T-cell (primary cell): Measurements from ENCODE around the gene LDHAL6A. TPM values are rescaled to one million over a fixed set of nuclear protein-coding genes. Genes with fewer than 3 reads are reported as not detected.

Experiments
- ATAC-seq, 4 experiments: fragments of 200-7000 bp in 3 of 4; fragments of 150-1000 bp in 1 of 4; cut with Tn5 transposase; replicated peaks in 1 of 4; 1 replicate in 3 of 4; 2 replicates in 1 of 4; pipeline ENCODE4 v1.10.0; 2021; ENCODE audit warnings: moderate library complexity in 3 of 4, mild to moderate bottlenecking in 2 of 4, moderate number of reproducible peaks in 1 of 4
- CTCF ChIA-PET, 2 donors: fragments of 300-600 bp; sonication (Branson Sonifier 250); formaldehyde crosslinking; loops; one replicate each; lab custom pipeline; 2022; ENCODE audit warnings: antibody characterized with exemption in 2 of 2; lab: Charles Lee
- POLR2A ChIA-PET, 2 donors: fragments of 300-600 bp; sonication (Branson Sonifier 250); formaldehyde crosslinking; loops; one replicate each; lab custom pipeline; 2022; ENCODE audit warnings: antibody characterized with exemption in 2 of 2; lab: Charles Lee
- DNase-seq, 35 experiments: peaks; one replicate each; pipeline versions ENCODE4 v3.0.0 to v3.0.0-alpha.2; 2013 to 2023
- H3K27ac ChIP-seq: one replicate; pipeline ENCODE4 v1.5.1; 2013; ENCODE audit warnings: low read length
- H3K27me3 ChIP-seq, 2 experiments: replicated peaks in 1 of 2; 1 replicate in 1 of 2; 2 replicates in 1 of 2; pipeline versions ENCODE4 v1.6.1 to v1.7.0; 2013; ENCODE audit warnings: low read length in 1 of 2, mixed read lengths in 1 of 2; ENCODE audit not compliant: control insufficient read depth in 2 of 2, insufficient read depth in 2 of 2; ENCODE audit errors: extremely low read depth in 1 of 2
- H3K36me3 ChIP-seq, 2 donors: 1 replicate in 1 of 2; 2 replicates in 1 of 2; pipeline versions ENCODE4 v1.6.1 to v1.7.0; 2013; ENCODE audit warnings: low read length in 1 of 2; ENCODE audit not compliant: control insufficient read depth in 2 of 2, insufficient read depth in 1 of 2; ENCODE audit errors: extremely low read depth in 1 of 2
- H3K4me1 ChIP-seq, 2 experiments: 1 replicate in 1 of 2; 2 replicates in 1 of 2; pipeline versions ENCODE4 v1.6.1 to v1.7.0; 2013; ENCODE audit warnings: low read length in 2 of 2, mixed read lengths in 1 of 2; ENCODE audit not compliant: insufficient read depth in 2 of 2, control insufficient read depth in 1 of 2; ENCODE audit errors: extremely low read depth in 1 of 2
- H3K4me3 ChIP-seq, 2 donors: 1 replicate in 1 of 2; 2 replicates in 1 of 2; pipeline versions ENCODE4 v1.5.1 to v1.7.0; 2013; ENCODE audit warnings: mild to moderate bottlenecking in 2 of 2, low read length in 1 of 2, moderate library complexity in 1 of 2; ENCODE audit not compliant: control insufficient read depth in 1 of 2; ENCODE audit errors: extremely low read depth in 1 of 2
- H3K9me3 ChIP-seq: 2 replicates; pipeline ENCODE4 v1.7.0; 2013
- H3K27ac Mint-ChIP-seq, 2 donors: one replicate each; pipeline ENCODE4 v1.8.0; 2020 to 2021; ENCODE audit warnings: mild to moderate bottlenecking in 2 of 2, mixed read lengths in 2 of 2
- H3K27me3 Mint-ChIP-seq, 2 donors: one replicate each; pipeline ENCODE4 v1.8.0; 2021 to 2022; ENCODE audit warnings: mixed read lengths in 2 of 2
- H3K36me3 Mint-ChIP-seq: one replicate; pipeline ENCODE4 v1.8.0; 2021; ENCODE audit warnings: mixed read lengths
- H3K4me1 Mint-ChIP-seq, 3 donors: one replicate each; pipeline ENCODE4 v1.8.0; 2020 to 2022; ENCODE audit warnings: mixed read lengths in 3 of 3, mild to moderate bottlenecking in 1 of 3
- H3K4me3 Mint-ChIP-seq, 3 donors: one replicate each; pipeline ENCODE4 v1.8.0; 2020 to 2022; ENCODE audit warnings: mild to moderate bottlenecking in 3 of 3, mixed read lengths in 3 of 3, moderate library complexity in 3 of 3
- H3K9me3 Mint-ChIP-seq, 3 donors: one replicate each; pipeline ENCODE4 v1.8.0; 2020 to 2022; ENCODE audit warnings: mixed read lengths in 3 of 3
- WGBS: methylation state at CpG from one replicate; pipeline ENCODE4 v1.1.5; 2013; ENCODE audit warnings: missing lambda C conversion rate; ENCODE audit not compliant: insufficient coverage; 5-methylcytosine and 5-hydroxymethylcytosine counted together
- total RNA-seq, 35 experiments: library from RNA in 6 of 35; stranded (reverse) in 6 of 35; fragments of 120-200 nt in 1 of 35; gene quantifications; one replicate each; pipeline versions ENCODE4 v1.2.1 to v1.2.4 and lab custom pipeline; 2013 to 2026

The LDHAL6A gene
- total RNA-seq, 5 donors from 2014 or later (not counting 1 experiment from before 2014, with no cell fraction given), result 0.46 TPM; not detected in 4

DNA sequence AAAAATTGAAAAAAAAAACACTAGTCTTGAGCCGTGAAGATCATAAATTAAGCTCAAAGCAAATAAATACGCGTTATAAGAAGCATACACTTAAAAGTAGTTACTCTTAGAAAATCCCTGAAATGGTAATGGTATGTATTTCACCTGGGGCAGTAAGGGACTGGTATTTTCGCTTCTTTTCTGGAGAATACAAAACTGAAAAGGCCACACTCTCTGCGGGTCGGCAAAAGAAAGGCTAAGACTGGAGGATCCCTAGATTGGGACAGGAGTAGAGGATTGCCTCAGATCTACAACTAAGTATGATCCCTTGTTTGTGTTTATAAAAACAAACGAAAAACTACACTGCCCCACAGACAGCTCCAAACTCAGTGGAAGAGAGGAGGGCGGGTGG is 70.5 kb downstream of the LDHAL6A start:
- H3K36me3 Mint-ChIP-seq, result peaks cover 25% of the 10 kb centered on the region
- no peaks in the 10 kb centered on the region for H3K9me3 ChIP-seq
- DNase-seq (no peak), ATAC-seq (no peak)
- H3K4me1 Mint-ChIP-seq, result peaks cover 56 to 59% (median 57%) of the 10 kb centered on the region in 3 donors
- no CpG with 5 or more reads among the region's 8 CpGs for WGBS
- peak overlapping the region; percentile 97 to 100 (median 100) for H3K4me3 Mint-ChIP-seq
- peak overlapping the region; percentile 100 for H3K27ac ChIP-seq
- H3K9me3 Mint-ChIP-seq, result no peaks in the 10 kb centered on the region
- peak overlapping the region; percentile 100 for H3K27ac Mint-ChIP-seq
- ChIA-PET CTCF (interaction anchor here (0.6 to 2.0 kb wide), 6 partner anchors 12 to 420 kb away, joined by 3 to 11 read pairs (median 4); partner anchors contain the start of genes SAAL1 (in 1 of the 2) and SPTY2D1 (in 1 of the 2)), POLR2A (interaction anchor here (0.6 to 2.6 kb wide), 14 partner anchors 22 to 513 kb away, joined by 3 to 20 read pairs (median 4); partner anchors contain the start of genes LDHA (in 2 of the 2), HPS5 (in 1 of the 2) and SPTY2D1 (in 1 of the 2))
- H3K27me3 ChIP-seq, result no peaks in the 10 kb centered on the region
- H3K27me3 Mint-ChIP-seq, result peaks cover 0 to 2% of the 10 kb centered on the region in 2 donors
- peaks cover 3 to 21% of the 10 kb centered on the region in 2 donors for H3K36me3 ChIP-seq
- peaks cover 10 to 24% of the 10 kb centered on the region in 2 experiments for H3K4me1 ChIP-seq
- H3K4me3 ChIP-seq, result peak overlapping the region; percentile 84 to 94

DNA sequence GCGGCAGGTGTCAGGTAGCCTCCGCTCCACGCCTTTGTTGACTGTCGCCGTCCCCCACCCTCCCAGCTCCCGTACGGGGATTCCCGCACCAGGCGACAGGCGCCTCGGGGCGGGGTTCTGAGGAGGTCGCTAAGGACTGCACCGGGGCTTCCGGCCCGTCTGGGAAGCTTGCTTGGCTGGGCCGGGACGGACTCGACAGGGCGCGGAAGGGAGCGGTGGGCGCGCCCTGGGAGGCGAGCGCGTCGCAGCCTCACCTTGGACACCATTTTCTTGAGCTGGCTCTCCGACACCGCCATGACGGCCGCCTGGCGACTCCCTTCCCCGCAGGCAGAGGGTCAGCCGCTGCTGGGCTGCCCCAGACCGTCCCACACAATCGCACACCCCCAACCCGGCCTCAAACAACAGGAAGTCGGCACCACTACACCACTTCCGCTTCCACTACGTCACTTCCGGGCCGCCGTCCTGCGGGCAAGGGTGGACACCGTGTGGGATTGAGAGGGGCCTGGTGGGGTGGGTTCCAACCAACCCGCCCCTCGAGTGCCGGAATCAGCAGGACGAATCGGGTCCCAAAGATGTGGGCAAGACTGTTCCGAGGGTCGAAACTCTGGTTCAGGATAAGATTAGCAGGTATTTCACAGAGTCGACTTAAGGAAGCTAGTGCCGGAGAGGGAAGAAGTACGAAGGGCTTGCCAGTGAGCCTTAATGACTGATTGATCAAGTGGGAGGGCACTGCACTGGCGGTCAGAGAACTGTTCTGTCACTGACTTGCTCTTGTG is 71.1 kb downstream of the LDHAL6A start, which contains the start of gene TSG101:
TSS of gene TSG101 (minus strand) at position 422 of the 776 bp plus-strand sequence. CDS start at position 296, 126 bp downstream.
- peaks cover 25% of the 10 kb centered on the region for H3K36me3 Mint-ChIP-seq
- H3K4me1 Mint-ChIP-seq, result peaks cover 54 to 59% (median 56%) of the 10 kb centered on the region in 3 donors
- H3K9me3 Mint-ChIP-seq, result no peaks in the 10 kb centered on the region
- Histone ChIP-seq H3K4me1 (peaks cover 10 to 24% of the 10 kb centered on the region in 2 experiments), H3K4me3 (peak within 1 kb of the TSS; percentile 84 to 94), H3K27me3 (no peaks in the 10 kb centered on the region), H3K9me3 (no peaks in the 10 kb centered on the region), H3K27ac (peak within 1 kb of the TSS; percentile 100), H3K36me3 (peaks cover 3 to 21% of the 10 kb centered on the region in 2 donors)
- ChIA-PET POLR2A (interaction anchor here (0.6 to 2.6 kb wide), 15 partner anchors 22 to 513 kb away, joined by 3 to 20 read pairs (median 6); partner anchors contain the start of genes LDHA (in 2 of the 2), HPS5 (in 1 of the 2) and SPTY2D1 (in 1 of the 2)), CTCF (interaction anchor here (0.6 to 2.0 kb wide), 8 partner anchors 12 to 420 kb away, joined by 3 to 11 read pairs (median 4); partner anchors contain the start of genes SAAL1 (in 1 of the 2), SPTY2D1 (in 1 of the 2) and UEVLD (in 1 of the 2))
- peak within 1 kb of the TSS; percentile 97 to 100 (median 100) for H3K4me3 Mint-ChIP-seq
- peaks cover 0 to 2% of the 10 kb centered on the region in 2 donors for H3K27me3 Mint-ChIP-seq
- peak; percentile 82 to 95 (median 89) for DNase-seq
- under 1% methylated on average over 47 of the region's 57 CpGs for WGBS
- ATAC-seq, result peak; percentile 89 to 91 (median 90)
- H3K27ac Mint-ChIP-seq, result peak within 1 kb of the TSS; percentile 100

DNA sequence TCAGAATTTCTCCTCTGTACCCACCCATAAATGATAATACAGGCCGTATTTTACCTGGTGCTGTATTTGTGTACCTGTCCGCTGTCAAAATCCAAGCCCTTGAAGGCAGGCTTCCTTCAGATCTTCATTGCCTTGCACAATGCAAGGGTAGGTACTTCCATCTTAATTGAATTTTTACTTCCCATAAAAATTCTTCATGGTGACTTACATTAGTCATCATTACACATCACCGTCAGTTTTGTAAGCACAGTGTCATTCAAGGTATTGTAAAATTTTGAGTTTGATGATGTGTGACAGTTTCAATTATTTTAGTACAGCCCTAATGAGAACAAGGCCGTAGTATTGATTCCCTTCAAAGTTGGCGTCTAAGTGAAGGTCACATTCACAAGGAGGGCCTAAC is 71.9 kb downstream of the LDHAL6A start:
- Mint-ChIP-seq H3K27ac (peak overlapping the region; percentile 100), H3K27me3 (peaks cover 0 to 2% of the 10 kb centered on the region in 2 donors), H3K36me3 (peaks cover 17% of the 10 kb centered on the region), H3K4me1 (peaks cover 46 to 51% (median 48%) of the 10 kb centered on the region in 3 donors), H3K4me3 (peak overlapping the region; percentile 97 to 100 (median 100)), H3K9me3 (no peaks in the 10 kb centered on the region)
- Histone ChIP-seq H3K27ac (peak overlapping the region; percentile 100), H3K9me3 (no peaks in the 10 kb centered on the region), H3K4me3 (peak overlapping the region; percentile 84 to 94), H3K36me3 (peaks cover 3 to 14% of the 10 kb centered on the region in 2 donors), H3K4me1 (peaks cover 9 to 24% of the 10 kb centered on the region in 2 experiments), H3K27me3 (no peaks in the 10 kb centered on the region)
- WGBS, result no CpG with 5 or more reads among the region's 5 CpGs
- DNase-seq (peak in 2 of 35 experiments; percentile 16 to 37), ATAC-seq (no peak)
- ChIA-PET CTCF (interaction anchor here in 1 of 2 donors (0.6 to 2.0 kb wide), 4 partner anchors 13 to 225 kb away, joined by 5 to 11 read pairs (median 6); partner anchors contain the start of genes SPTY2D1 and UEVLD), POLR2A (interaction anchor here (0.7 to 2.6 kb wide), 7 partner anchors 33 to 206 kb away, joined by 3 to 20 read pairs (median 8); partner anchors contain the start of genes LDHA (in 2 of the 2), HPS5 (in 1 of the 2) and SPTY2D1 (in 1 of the 2))

Other genes starting within 250 kb of the LDHAL6A start
- under 1 TPM in 3 of 5 donors, not detected in 2; 0.54 to 0.93 (median 0.63) TPM for gene SAA4, start 219.1 kb upstream of the LDHAL6A start, total RNA-seq
- gene SAA2, start 207.2 kb upstream of the LDHAL6A start, total RNA-seq, result 10 to 100 TPM in 1 of 5 donors, 1 to 10 TPM in 2, not detected in 2; 7.4 to 10.2 (median 8.3) TPM
- gene SAA1, start 189.6 kb upstream of the LDHAL6A start, total RNA-seq, result 10 to 100 TPM in 1 of 5 donors, 1 to 10 TPM in 2, not detected in 2; 7.6 to 12.9 (median 9.4) TPM
- gene HPS5, start 133.7 kb upstream of the LDHAL6A start, total RNA-seq, result 10 to 100 TPM; 12.9 to 17.9 (median 14.3) TPM
- 10 to 100 TPM; 25.9 to 44.8 (median 37.5) TPM for gene GTF2H1, start 133.3 kb upstream of the LDHAL6A start, total RNA-seq
- gene LDHA, start 61.3 kb upstream of the LDHAL6A start, total RNA-seq, result 100 to 1,000 TPM; 130 to 323 (median 161) TPM
- gene LDHC, start 43.5 kb upstream of the LDHAL6A start, total RNA-seq, result under 1 TPM in 1 of 5 donors, not detected in 4; 0.82 TPM
- 10 to 100 TPM; 13.6 to 38.8 (median 36.1) TPM for gene TSG101, start 71.1 kb downstream of the LDHAL6A start, total RNA-seq
- gene UEVLD, start 132.9 kb downstream of the LDHAL6A start, total RNA-seq, result 1 to 10 TPM; 3.9 to 9.0 (median 7.1) TPM
- gene MISFA, start 143.9 kb downstream of the LDHAL6A start, total RNA-seq, result under 1 TPM in 1 of 5 donors, not detected in 4; 0.59 TPM
- gene SPTY2D1, start 178.5 kb downstream of the LDHAL6A start, total RNA-seq, result 10 to 100 TPM; 18.2 to 46.2 (median 22.2) TPM
- 1 to 10 TPM; 2.5 to 6.8 (median 3.5) TPM for gene TMEM86A, start 242.9 kb downstream of the LDHAL6A start, total RNA-seq